GM10266 (cell line): ENCODE results near the gene CFL1.

Experiments
- DNase-seq: peaks from one replicate; pipeline ENCODE4 v3.0.0; 2012; ENCODE audit errors: extremely low spot score
- TF ChIP-seq, protein P1 (sequence below): IDR thresholded peaks from 2 replicates; pipeline ENCODE4 v1.5.1; 2012; ENCODE audit warnings: mild to moderate bottlenecking, low read depth; ENCODE audit not compliant: control insufficient read depth, insufficient read depth; ENCODE audit errors: missing control alignments

Gene CFL1

DNA sequence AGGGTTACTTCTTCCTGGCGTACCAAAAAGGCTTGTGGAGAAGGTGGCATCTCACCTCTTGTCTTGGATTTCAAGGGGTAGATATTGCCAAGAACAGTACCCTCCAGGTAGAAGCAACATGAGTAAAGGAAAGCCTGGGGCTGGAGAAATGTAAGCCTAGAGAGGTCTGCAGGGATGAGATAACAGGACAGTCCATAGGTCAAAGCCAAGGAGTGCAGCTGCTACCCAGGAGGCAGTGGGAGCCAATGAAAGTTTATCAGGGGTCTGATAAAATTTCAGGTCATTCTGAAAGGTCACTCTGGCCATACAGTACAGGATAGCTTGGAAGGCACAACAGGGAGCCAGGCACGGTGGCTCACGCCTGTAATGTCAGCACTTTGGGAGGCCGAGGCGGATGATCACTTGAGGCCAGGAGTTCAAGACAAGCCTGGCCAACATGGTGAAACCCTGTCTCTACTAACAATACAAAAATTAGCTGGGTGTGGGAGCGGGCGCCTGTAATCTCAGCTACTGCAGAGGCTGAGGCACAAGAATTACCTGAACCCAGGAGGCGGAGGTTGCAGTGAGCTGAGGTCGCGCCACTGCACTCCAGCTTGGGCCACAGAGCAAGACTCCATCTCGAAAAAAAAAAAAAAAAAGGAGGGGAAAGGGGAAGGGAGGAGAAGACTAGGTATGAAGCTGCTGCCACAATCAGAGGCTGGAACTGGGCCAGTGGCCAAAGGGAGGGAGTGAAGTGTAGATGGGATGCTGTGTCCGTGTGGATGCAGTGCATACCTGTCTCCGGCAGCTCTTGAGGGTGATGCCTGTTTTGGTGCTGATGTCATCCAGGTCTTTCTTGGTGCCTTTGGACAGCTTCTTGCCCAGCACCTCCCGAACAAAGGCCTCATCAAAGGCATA, 29.1 kb upstream of the CFL1 start:
- DNase-seq = no peak
- TF ChIP-seq, protein P1, sequence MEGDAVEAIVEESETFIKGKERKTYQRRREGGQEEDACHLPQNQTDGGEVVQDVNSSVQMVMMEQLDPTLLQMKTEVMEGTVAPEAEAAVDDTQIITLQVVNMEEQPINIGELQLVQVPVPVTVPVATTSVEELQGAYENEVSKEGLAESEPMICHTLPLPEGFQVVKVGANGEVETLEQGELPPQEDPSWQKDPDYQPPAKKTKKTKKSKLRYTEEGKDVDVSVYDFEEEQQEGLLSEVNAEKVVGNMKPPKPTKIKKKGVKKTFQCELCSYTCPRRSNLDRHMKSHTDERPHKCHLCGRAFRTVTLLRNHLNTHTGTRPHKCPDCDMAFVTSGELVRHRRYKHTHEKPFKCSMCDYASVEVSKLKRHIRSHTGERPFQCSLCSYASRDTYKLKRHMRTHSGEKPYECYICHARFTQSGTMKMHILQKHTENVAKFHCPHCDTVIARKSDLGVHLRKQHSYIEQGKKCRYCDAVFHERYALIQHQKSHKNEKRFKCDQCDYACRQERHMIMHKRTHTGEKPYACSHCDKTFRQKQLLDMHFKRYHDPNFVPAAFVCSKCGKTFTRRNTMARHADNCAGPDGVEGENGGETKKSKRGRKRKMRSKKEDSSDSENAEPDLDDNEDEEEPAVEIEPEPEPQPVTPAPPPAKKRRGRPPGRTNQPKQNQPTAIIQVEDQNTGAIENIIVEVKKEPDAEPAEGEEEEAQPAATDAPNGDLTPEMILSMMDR = no peak

GRCh38 chr11:65885808-65886536, 28.0 kb upstream of the CFL1 start:
- TF ChIP-seq, protein P1 = no peak
- no peak for DNase-seq

DNA sequence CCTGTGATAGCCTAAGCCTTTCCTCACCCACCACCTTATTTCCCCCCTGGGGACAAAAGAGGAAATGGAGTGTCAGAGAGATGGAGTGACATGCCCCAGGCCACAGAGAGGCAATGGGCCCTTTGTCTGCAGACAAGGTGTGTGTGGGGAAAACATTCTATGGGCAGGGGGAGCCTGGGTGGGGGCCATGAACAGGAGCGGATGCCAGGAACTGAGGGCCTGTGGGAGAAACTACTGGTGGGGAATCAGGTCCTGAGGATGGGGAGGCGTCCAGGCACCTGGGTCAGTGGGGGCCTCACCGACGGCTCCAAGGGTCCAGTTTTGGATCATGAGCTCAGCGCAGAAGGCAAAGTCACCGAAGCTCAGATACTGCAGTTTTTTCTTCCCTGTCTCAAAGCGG, 27.3 kb upstream of the CFL1 start:
- no peak for DNase-seq
- TF ChIP-seq, protein P1 = no peak

DNA sequence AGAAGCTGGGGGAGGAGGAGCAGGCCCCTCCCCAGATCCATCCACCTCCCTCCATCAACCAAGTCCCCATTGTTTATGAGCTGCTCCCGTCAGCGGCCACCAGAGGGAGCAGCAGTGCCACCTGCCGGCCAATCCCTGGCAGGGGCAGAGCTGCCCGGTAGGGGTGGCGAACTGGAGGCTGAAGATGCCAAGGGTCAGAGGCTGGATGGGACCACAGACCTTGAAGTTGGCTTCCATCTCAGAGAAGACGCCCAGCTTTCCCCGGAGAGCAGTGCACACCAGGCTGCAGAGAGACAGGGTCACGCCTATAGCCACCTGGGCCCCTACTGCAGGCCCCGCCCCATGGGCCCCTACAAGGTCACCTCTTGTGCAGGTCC, 26.7 kb upstream of the CFL1 start:
- TF ChIP-seq, protein P1 = peak; percentile 100
- DNase-seq = peak; percentile 85

DNA sequence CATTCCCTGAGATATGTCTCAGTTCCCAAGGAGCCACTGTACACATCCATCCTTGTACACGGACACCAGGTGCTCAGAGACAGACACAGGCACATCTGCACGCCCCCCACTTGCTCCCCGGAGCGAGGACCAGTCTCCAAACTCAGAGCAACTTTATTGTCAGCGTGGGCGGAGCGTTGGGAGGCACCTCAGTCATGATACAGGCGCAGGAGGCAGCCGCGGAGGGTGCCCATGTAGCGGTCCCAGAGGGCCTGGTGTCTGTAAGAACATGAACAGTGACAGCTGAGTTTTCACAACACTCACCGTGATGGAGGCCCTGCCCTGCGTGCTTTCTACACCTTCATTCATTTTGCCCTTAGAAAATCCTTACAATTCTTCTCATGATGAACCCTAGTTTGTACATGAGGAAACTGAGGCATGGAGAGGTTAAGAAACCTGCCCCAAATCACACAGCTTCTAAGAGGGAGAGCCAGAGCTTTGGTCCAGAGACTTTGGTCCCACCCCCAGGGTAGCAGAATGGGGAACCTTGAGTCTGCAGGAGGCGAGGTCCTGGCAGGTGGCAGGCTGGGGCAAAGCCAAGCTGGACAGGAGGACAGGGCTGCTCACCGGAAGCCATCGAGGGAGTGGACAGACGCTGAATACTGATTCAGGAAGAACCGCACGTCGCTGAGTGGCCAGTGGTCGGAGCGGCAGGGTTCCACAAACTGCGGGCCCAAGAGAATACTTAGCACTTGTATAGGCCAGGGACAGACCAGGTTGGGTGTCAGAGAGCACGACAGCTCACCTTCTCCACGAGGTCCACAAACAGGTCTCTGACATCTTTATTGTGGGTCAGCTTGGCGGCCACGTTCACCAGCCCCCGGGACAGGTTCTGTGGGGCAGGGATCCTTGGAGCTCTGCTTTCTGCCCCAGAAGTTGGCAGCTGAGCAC, 26.1 kb upstream of the CFL1 start:
- no peak for DNase-seq
- TF ChIP-seq, protein P1 = no peak

GRCh38 chr11:65883058-65883761, 25.2 kb upstream of the CFL1 start:
- no peak for DNase-seq
- TF ChIP-seq, protein P1 = no peak
